Trophoblast cell (in vitro differentiated cells and primary cell): ENCODE measurements around the gene ERVMER34-1.

Experiments
- DNase-seq, 2 donors: peaks; one replicate each; pipeline ENCODE4 v3.0.0-alpha.2; 2016
- H2AFZ ChIP-seq: 2 replicates; pipeline ENCODE4 v1.6.1; 2013; ENCODE audit warnings: low read length, moderate library complexity, mild to moderate bottlenecking; ENCODE audit not compliant: insufficient read depth, poor library complexity
- H2AK5ac ChIP-seq: 2 replicates; pipeline ENCODE4 v1.6.1; 2013; ENCODE audit warnings: mild to moderate bottlenecking, low read length
- H2BK120ac ChIP-seq: 2 replicates; pipeline ENCODE4 v1.6.1; 2013; ENCODE audit warnings: low read length, mild to moderate bottlenecking, moderate library complexity; ENCODE audit not compliant: insufficient read depth, poor library complexity
- H2BK12ac ChIP-seq: 2 replicates; pipeline ENCODE4 v1.6.1; 2013; ENCODE audit warnings: mild to moderate bottlenecking, low read length, moderate library complexity
- H2BK5ac ChIP-seq: 2 replicates; pipeline ENCODE4 v1.6.1; 2013; ENCODE audit warnings: low read length, low read depth, moderate library complexity, mild to moderate bottlenecking; ENCODE audit not compliant: poor library complexity
- H3K14ac ChIP-seq: 2 replicates; pipeline ENCODE4 v1.6.1; 2013; ENCODE audit warnings: mild to moderate bottlenecking, low read length
- H3K18ac ChIP-seq: 2 replicates; pipeline ENCODE4 v1.6.1; 2013; ENCODE audit warnings: mild to moderate bottlenecking, low read length
- H3K23ac ChIP-seq: 2 replicates; pipeline ENCODE4 v1.6.1; 2013; ENCODE audit warnings: low read length
- H3K27ac ChIP-seq: 2 replicates; pipeline ENCODE4 v1.5.1; 2013; ENCODE audit warnings: low read depth, mild to moderate bottlenecking, inconsistent platforms, low read length, moderate library complexity
- H3K27me3 ChIP-seq: 2 replicates; pipeline ENCODE4 v1.6.1; 2013; ENCODE audit warnings: inconsistent platforms, mild to moderate bottlenecking, low read length, moderate library complexity; ENCODE audit not compliant: insufficient read depth
- H3K36me3 ChIP-seq, 2 experiments: 1 replicate in 1 of 2; 2 replicates in 1 of 2; pipeline ENCODE4 v1.6.1; 2013; ENCODE audit warnings: low read length in 2 of 2, mild to moderate bottlenecking in 2 of 2, moderate library complexity in 1 of 2; ENCODE audit not compliant: insufficient read depth in 2 of 2, control insufficient read depth in 1 of 2
- H3K4ac ChIP-seq: 2 replicates; pipeline ENCODE4 v1.6.1; 2013; ENCODE audit warnings: low read depth, mild to moderate bottlenecking, low read length, moderate library complexity
- H3K4me1 ChIP-seq, 2 experiments: 1 replicate in 1 of 2; 2 replicates in 1 of 2; pipeline ENCODE4 v1.6.1; 2013; ENCODE audit warnings: low read length in 2 of 2, mild to moderate bottlenecking in 2 of 2, moderate library complexity in 1 of 2; ENCODE audit not compliant: insufficient read depth in 2 of 2, control insufficient read depth in 1 of 2
- H3K4me2 ChIP-seq: 2 replicates; pipeline ENCODE4 v1.6.1; 2013; ENCODE audit warnings: inconsistent platforms, mild to moderate bottlenecking, low read length, moderate library complexity
- H3K4me3 ChIP-seq: 2 replicates; pipeline ENCODE4 v1.5.1; 2013; ENCODE audit warnings: mild to moderate bottlenecking, low read depth, low read length, inconsistent platforms
- H3K79me1 ChIP-seq: one replicate; pipeline ENCODE4 v1.6.1; 2013; ENCODE audit warnings: low read length
- H3K79me2 ChIP-seq: 2 replicates; pipeline ENCODE4 v1.6.1; 2013; ENCODE audit warnings: low read length, mild to moderate bottlenecking; ENCODE audit not compliant: control insufficient read depth, insufficient read depth, poor library complexity
- H3K9ac ChIP-seq: 2 replicates; pipeline ENCODE4 v1.6.1; 2013; ENCODE audit warnings: mild to moderate bottlenecking, low read length
- H3K9me3 ChIP-seq: 2 replicates; pipeline ENCODE4 v1.6.1; 2013; ENCODE audit warnings: low read depth, mild to moderate bottlenecking, control low read depth, inconsistent platforms, low read length; ENCODE audit not compliant: insufficient read depth
- H4K12ac ChIP-seq: 2 replicates; pipeline ENCODE4 v1.6.1; 2013; ENCODE audit warnings: low read depth, mild to moderate bottlenecking, low read length, moderate library complexity
- H4K8ac ChIP-seq: 2 replicates; pipeline ENCODE4 v1.6.1; 2013; ENCODE audit warnings: low read depth, mild to moderate bottlenecking, low read length, moderate library complexity
- H4K91ac ChIP-seq: one replicate; pipeline ENCODE4 v1.6.1; 2013; ENCODE audit warnings: low read depth, mild to moderate bottlenecking, low read length, moderate library complexity
- WGBS: extraction: QIAGEN DNeasy Blood & Tissue Kit; methylation state at CpG from one replicate; pipeline ENCODE4 v1.1.7; 2013; ENCODE audit warnings: missing lambda C conversion rate; ENCODE audit not compliant: insufficient read length, insufficient coverage; ENCODE audit errors: extremely low coverage; 5-methylcytosine and 5-hydroxymethylcytosine counted together

Gene ERVMER34-1

DNA sequence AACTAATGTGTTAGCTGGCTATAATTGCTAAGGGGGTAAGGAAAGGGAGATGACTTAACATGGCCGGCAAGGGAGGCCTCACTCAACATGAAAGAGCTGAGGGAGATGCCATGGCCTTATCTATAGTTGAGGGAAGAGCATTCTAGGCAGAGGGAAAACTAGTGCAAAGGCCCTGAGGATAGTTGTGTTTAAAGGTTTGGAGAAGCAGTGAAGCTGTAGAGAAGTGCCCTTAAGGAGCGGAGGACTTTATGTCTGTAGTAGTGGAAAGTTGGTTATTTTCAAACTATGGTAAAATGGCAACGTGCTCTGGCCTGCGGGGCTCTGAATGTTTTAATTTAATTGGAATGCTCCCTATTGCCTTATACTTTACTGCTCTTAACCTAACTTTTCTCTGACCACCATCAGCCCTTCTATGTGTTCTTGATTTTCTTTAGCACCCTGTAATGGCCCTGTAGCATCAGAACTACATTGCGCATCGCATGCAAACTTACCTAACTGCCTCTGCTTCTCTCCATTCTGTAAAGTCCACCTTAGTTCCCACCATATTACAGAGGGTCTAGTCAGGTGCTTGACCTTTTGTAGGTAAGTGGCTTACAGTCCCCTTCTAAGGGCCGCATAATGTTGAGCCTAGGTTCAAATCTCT lies 35.8 kb downstream of the ERVMER34-1 start:
- H2AK5ac ChIP-seq, result no peak overlapping the region
- H3K9me3 ChIP-seq, result no peaks in the 10 kb centered on the region
- H3K23ac ChIP-seq, result peak overlapping the region; percentile 27
- H4K12ac ChIP-seq, result no peak overlapping the region
- H3K14ac ChIP-seq, result no peak overlapping the region
- no peak overlapping the region for H2BK120ac ChIP-seq
- H3K27me3 ChIP-seq, result no peaks in the 10 kb centered on the region
- H2AFZ ChIP-seq, result no peak overlapping the region
- H3K36me3 ChIP-seq, result peaks cover 10 to 24% of the 10 kb centered on the region in 2 experiments
- H3K18ac ChIP-seq, result no peak overlapping the region
- no peak overlapping the region for H2BK5ac ChIP-seq
- H3K4me1 ChIP-seq, result peaks cover 10 to 15% of the 10 kb centered on the region in 2 experiments
- H3K79me2 ChIP-seq, result peaks cover 6% of the 10 kb centered on the region
- H3K79me1 ChIP-seq, result peaks cover 8% of the 10 kb centered on the region
- H3K9ac ChIP-seq, result no peak overlapping the region
- WGBS, result no CpG with 5 or more reads among the region's 7 CpGs
- H3K27ac ChIP-seq, result no peak overlapping the region
- peak overlapping the region; percentile 8 for H3K4me2 ChIP-seq
- no peak overlapping the region for H4K91ac ChIP-seq
- H4K8ac ChIP-seq, result no peak overlapping the region
- H3K4me3 ChIP-seq, result no peak overlapping the region
- DNase-seq, result no peak
- H3K4ac ChIP-seq, result no peak overlapping the region
- H2BK12ac ChIP-seq, result no peak overlapping the region

GRCh38 chr4:52714597-52715254 lies 36.5 kb downstream of the ERVMER34-1 start:
- no peak overlapping the region for H3K4me2 ChIP-seq
- H3K14ac ChIP-seq, result no peak overlapping the region
- peak overlapping the region; percentile 49 for H3K18ac ChIP-seq
- no peak overlapping the region for H4K8ac ChIP-seq
- H3K4me1 ChIP-seq, result peaks cover 10 to 15% of the 10 kb centered on the region in 2 experiments
- no CpG with 5 or more reads among the region's 4 CpGs for WGBS
- peaks cover 8 to 20% of the 10 kb centered on the region in 2 experiments for H3K36me3 ChIP-seq
- H3K23ac ChIP-seq, result no peak overlapping the region
- DNase-seq, result no peak
- peaks cover 8% of the 10 kb centered on the region for H3K79me1 ChIP-seq
- no peak overlapping the region for H2AFZ ChIP-seq
- H3K27ac ChIP-seq, result no peak overlapping the region
- no peaks in the 10 kb centered on the region for H3K27me3 ChIP-seq
- no peak overlapping the region for H3K9ac ChIP-seq
- no peak overlapping the region for H2BK120ac ChIP-seq
- no peaks in the 10 kb centered on the region for H3K9me3 ChIP-seq
- no peak overlapping the region for H4K12ac ChIP-seq
- H2BK12ac ChIP-seq, result no peak overlapping the region
- no peak overlapping the region for H2BK5ac ChIP-seq
- no peak overlapping the region for H3K4ac ChIP-seq
- peaks cover 6% of the 10 kb centered on the region for H3K79me2 ChIP-seq
- H2AK5ac ChIP-seq, result no peak overlapping the region
- H4K91ac ChIP-seq, result no peak overlapping the region
- H3K4me3 ChIP-seq, result no peak overlapping the region

- H2AFZ ChIP-seq, result no peak overlapping the region
- H2BK120ac ChIP-seq, result no peak overlapping the region
- no peak overlapping the region for H4K91ac ChIP-seq
- no CpG with 5 or more reads among the region's 12 CpGs for WGBS
- peak overlapping the region; percentile 70 for H3K4me2 ChIP-seq
- no peak overlapping the region for H2BK12ac ChIP-seq
- no peak overlapping the region for H4K12ac ChIP-seq
- H3K79me1 ChIP-seq, result peaks cover 8% of the 10 kb centered on the region
- H3K23ac ChIP-seq, result no peak overlapping the region
- no peaks in the 10 kb centered on the region for H3K9me3 ChIP-seq
- DNase-seq, result peak in 1 of 2 donors; percentile 47
- peaks cover 6% of the 10 kb centered on the region for H3K79me2 ChIP-seq
- H3K27me3 ChIP-seq, result no peaks in the 10 kb centered on the region
- peak overlapping the region; percentile 23 for H3K4me3 ChIP-seq
- no peak overlapping the region for H3K9ac ChIP-seq
- H4K8ac ChIP-seq, result no peak overlapping the region
- no peak overlapping the region for H3K18ac ChIP-seq
- no peak overlapping the region for H2AK5ac ChIP-seq
- H2BK5ac ChIP-seq, result no peak overlapping the region
- peaks cover 10 to 15% of the 10 kb centered on the region in 2 experiments for H3K4me1 ChIP-seq
- no peak overlapping the region for H3K27ac ChIP-seq
- peak overlapping the region; percentile 35 for H3K4ac ChIP-seq
- H3K14ac ChIP-seq, result no peak overlapping the region
- peaks cover 8 to 20% of the 10 kb centered on the region in 2 experiments for H3K36me3 ChIP-seq
Measured at GRCh38 chr4:52713456-52713937, 37.7 kb downstream of the ERVMER34-1 start.

DNA sequence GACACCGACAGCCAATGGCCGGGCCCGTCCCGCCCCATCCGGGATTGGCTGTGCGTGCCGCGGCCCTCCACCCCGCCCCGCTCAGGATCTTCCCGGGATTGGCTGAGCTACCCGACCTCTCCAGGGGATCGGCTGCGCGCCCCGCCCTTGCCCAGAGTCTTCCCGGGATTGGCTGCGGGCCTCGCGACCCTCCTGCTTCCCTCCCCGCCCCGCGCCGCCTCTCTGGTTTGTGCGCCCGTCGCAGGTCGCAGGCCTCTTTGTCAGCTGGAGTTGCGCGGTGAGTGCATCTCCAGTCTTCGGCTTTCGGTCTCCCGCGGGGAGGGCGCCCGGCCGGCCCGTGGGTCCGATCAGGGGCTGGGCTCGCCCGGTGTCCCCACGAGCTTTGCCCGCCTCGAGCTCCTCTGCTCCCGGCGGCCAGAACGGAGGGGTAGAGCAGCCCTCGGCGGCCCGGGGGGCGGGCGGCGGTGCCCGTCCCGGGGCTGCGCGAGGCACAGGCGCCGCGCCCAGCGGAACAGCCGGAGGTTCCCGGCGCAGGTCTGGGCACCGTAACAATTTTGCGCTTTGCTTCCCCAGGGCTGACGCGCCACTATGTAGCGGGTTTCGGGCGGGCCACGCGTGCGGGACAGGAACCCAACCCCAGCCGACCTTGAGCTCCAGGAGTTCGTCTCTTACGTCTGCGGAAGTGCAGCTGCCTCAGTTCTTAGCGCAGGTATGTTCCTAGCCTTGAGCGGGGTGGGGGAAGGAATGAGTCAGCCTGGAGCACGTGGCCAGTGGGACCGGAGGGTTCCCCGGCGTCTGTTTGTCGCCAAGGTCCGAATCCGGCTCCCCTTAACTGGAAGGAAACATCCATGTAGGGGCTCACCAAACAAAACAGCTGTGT lies 38.7 kb downstream of the ERVMER34-1 start:
- H3K23ac ChIP-seq, result no peak overlapping the region
- H3K4me2 ChIP-seq, result peak overlapping the region; percentile 70
- H3K4ac ChIP-seq, result peak overlapping the region; percentile 97
- H4K8ac ChIP-seq, result peak overlapping the region; percentile 96
- no peaks in the 10 kb centered on the region for H3K9me3 ChIP-seq
- peaks cover 6% of the 10 kb centered on the region for H3K79me2 ChIP-seq
- peak overlapping the region; percentile 96 for H2AK5ac ChIP-seq
- peaks cover 8 to 20% of the 10 kb centered on the region in 2 experiments for H3K36me3 ChIP-seq
- DNase-seq, result peak; percentile 97 to 98
- H2BK12ac ChIP-seq, result no peak overlapping the region
- H2BK5ac ChIP-seq, result peak overlapping the region; percentile 77
- H3K27ac ChIP-seq, result peak overlapping the region; percentile 83
- H2BK120ac ChIP-seq, result peak overlapping the region; percentile 67
- H2AFZ ChIP-seq, result peak overlapping the region; percentile 12
- WGBS, result no CpG with 5 or more reads among the region's 87 CpGs
- H3K9ac ChIP-seq, result peak overlapping the region; percentile 94
- peak overlapping the region; percentile 68 for H4K12ac ChIP-seq
- H3K27me3 ChIP-seq, result no peaks in the 10 kb centered on the region
- H3K4me1 ChIP-seq, result peaks cover 10 to 15% of the 10 kb centered on the region in 2 experiments
- H3K4me3 ChIP-seq, result peak overlapping the region; percentile 91
- peak overlapping the region; percentile 35 for H3K14ac ChIP-seq
- H3K79me1 ChIP-seq, result peaks cover 8% of the 10 kb centered on the region
- H4K91ac ChIP-seq, result peak overlapping the region; percentile 88
- H3K18ac ChIP-seq, result peak overlapping the region; percentile 96
